Panc1 (cell line): ENCODE results near the gene JPH3.
A peak's percentile ranks its signal among the peaks of the same experiment; 100 is the strongest.

ENCODE experiments used
- POLR2AphosphoS5 ChIP-seq: IDR thresholded peaks from 2 replicates; pipeline ENCODE4 v1.6.1; 2012; ENCODE audit warnings: mild to moderate bottlenecking, low read depth, low read length, moderate library complexity
- TF ChIP-seq, protein P1 (sequence below), 2 experiments: IDR thresholded peaks; 2 replicates each; pipeline ENCODE4 v1.6.1; 2011 to 2012; ENCODE audit warnings: low read depth in 2 of 2, control low read depth in 1 of 2, low read length in 1 of 2, mild to moderate bottlenecking in 1 of 2, moderate library complexity in 1 of 2; ENCODE audit not compliant: insufficient read depth in 1 of 2
- TF ChIP-seq, protein P2 (sequence below): fragments of 450-650 bp; IDR thresholded peaks from 2 replicates; pipeline ENCODE4 v1.5.1; 2017; ENCODE audit warnings: mild to moderate bottlenecking

DNA sequence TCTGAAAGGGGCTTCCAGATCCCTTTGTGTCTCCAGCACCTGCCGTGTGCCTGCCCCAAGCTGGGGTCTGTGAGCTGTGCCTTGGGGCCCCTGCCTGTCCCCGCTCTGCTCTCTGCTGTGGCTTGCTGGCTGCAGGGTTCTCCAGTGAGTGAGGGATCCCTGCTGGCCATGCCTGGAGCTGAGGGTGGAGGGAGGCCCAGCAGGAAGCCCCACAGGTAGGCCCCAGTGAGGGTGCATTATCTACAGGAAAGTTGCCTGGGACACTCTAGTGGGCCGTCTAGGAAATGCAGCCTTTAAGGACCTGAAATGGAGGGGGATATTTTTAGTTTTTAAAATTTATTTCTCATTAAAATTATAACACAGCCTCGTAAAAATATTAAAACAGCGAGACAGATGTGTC, 50.9 kb downstream of the JPH3 start:
- no peak for TF ChIP-seq POLR2AphosphoS5
- TF ChIP-seq, protein P1, sequence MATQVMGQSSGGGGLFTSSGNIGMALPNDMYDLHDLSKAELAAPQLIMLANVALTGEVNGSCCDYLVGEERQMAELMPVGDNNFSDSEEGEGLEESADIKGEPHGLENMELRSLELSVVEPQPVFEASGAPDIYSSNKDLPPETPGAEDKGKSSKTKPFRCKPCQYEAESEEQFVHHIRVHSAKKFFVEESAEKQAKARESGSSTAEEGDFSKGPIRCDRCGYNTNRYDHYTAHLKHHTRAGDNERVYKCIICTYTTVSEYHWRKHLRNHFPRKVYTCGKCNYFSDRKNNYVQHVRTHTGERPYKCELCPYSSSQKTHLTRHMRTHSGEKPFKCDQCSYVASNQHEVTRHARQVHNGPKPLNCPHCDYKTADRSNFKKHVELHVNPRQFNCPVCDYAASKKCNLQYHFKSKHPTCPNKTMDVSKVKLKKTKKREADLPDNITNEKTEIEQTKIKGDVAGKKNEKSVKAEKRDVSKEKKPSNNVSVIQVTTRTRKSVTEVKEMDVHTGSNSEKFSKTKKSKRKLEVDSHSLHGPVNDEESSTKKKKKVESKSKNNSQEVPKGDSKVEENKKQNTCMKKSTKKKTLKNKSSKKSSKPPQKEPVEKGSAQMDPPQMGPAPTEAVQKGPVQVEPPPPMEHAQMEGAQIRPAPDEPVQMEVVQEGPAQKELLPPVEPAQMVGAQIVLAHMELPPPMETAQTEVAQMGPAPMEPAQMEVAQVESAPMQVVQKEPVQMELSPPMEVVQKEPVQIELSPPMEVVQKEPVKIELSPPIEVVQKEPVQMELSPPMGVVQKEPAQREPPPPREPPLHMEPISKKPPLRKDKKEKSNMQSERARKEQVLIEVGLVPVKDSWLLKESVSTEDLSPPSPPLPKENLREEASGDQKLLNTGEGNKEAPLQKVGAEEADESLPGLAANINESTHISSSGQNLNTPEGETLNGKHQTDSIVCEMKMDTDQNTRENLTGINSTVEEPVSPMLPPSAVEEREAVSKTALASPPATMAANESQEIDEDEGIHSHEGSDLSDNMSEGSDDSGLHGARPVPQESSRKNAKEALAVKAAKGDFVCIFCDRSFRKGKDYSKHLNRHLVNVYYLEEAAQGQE (IDR thresholded peaks at IDR 0.05; ENCODE audit: insufficient read depth in 1 of 2, low read depth in 2 of 2, low read length in 1 of 2), result no peak
- TF ChIP-seq, protein P2, sequence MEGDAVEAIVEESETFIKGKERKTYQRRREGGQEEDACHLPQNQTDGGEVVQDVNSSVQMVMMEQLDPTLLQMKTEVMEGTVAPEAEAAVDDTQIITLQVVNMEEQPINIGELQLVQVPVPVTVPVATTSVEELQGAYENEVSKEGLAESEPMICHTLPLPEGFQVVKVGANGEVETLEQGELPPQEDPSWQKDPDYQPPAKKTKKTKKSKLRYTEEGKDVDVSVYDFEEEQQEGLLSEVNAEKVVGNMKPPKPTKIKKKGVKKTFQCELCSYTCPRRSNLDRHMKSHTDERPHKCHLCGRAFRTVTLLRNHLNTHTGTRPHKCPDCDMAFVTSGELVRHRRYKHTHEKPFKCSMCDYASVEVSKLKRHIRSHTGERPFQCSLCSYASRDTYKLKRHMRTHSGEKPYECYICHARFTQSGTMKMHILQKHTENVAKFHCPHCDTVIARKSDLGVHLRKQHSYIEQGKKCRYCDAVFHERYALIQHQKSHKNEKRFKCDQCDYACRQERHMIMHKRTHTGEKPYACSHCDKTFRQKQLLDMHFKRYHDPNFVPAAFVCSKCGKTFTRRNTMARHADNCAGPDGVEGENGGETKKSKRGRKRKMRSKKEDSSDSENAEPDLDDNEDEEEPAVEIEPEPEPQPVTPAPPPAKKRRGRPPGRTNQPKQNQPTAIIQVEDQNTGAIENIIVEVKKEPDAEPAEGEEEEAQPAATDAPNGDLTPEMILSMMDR, result peak; percentile 69
